SK-N-SH (cell line): Measurements from ENCODE around the gene ATP6V0E2. TPM values are rescaled to one million over a fixed set of nuclear protein-coding genes. Genes with fewer than 3 reads are reported as not detected.

ENCODE experiments used
- CTCF ChIA-PET: fragments of 300-600, 350-600 bp; formaldehyde crosslinking; extraction: SDS; loops from one replicate; lab custom pipeline; 2021; lab: Yijun Ruan, JAX
- POLR2A ChIA-PET: fragments of 350-600 bp; sonication (Branson Sonifier 250); formaldehyde crosslinking; extraction: SDS; loops from one replicate; lab custom pipeline; 2020; ENCODE audit warnings: antibody characterized with exemption, inconsistent platforms; lab: Yijun Ruan, JAX
- DNase-seq: peaks from one replicate; pipeline ENCODE4 v3.0.0; 2012
- H2AFZ ChIP-seq: fragments of 200-600 bp; sonication (generic); 2 replicates; pipeline ENCODE4 v1.8.1; 2016; ENCODE audit warnings: antibody characterized with exemption, mild to moderate bottlenecking, low read depth
- H3F3A ChIP-seq: fragments of 200-600 bp; sonication (generic); replicated peaks from 2 replicates; pipeline ENCODE3; 2016; ENCODE audit warnings: antibody characterized with exemption, mild to moderate bottlenecking; ENCODE audit not compliant: insufficient read depth
- H3K27ac ChIP-seq, 2 experiments: fragments of 200-500 bp in 1 of 2; fragments of 200-600 bp in 1 of 2; sonication (Bioruptor generic) in 1 of 2; sonication (generic), shearing (Covaris generic) in 1 of 2; 2 replicates each; pipeline versions ENCODE4 v1.5.1 to v1.6.1; 2014 to 2016; ENCODE audit warnings: low read depth in 2 of 2, inconsistent platforms in 1 of 2, low read length in 1 of 2, mild to moderate bottlenecking in 1 of 2, mixed read lengths in 1 of 2
- H3K27me3 ChIP-seq: fragments of 200-600 bp; sonication (generic), shearing (Covaris generic); 2 replicates; pipeline ENCODE4 v1.6.1; 2016; ENCODE audit warnings: mixed run types; ENCODE audit not compliant: insufficient read depth
- H3K36me3 ChIP-seq, 2 experiments: fragments of 200-500 bp in 1 of 2; fragments of 200-600 bp in 1 of 2; sonication (Bioruptor generic) in 1 of 2; sonication (generic) in 1 of 2; replicated peaks in 1 of 2; 2 replicates each; pipeline versions ENCODE3 to v1.5.1; 2014 to 2016; ENCODE audit warnings: low read length in 1 of 2, mild to moderate bottlenecking in 1 of 2; ENCODE audit not compliant: insufficient read depth in 2 of 2, control insufficient read depth in 1 of 2
- H3K4me1 ChIP-seq, 2 experiments: fragments of 200-500 bp in 1 of 2; fragments of 200-600 bp in 1 of 2; sonication (Bioruptor generic) in 1 of 2; sonication (generic), shearing (Covaris generic) in 1 of 2; 2 replicates each; pipeline versions ENCODE4 v1.5.1 to v1.6.1; 2014 to 2016; ENCODE audit warnings: low read depth in 1 of 2, low read length in 1 of 2, mixed run types in 1 of 2; ENCODE audit not compliant: insufficient read depth in 2 of 2, control insufficient read depth in 1 of 2
- H3K4me2 ChIP-seq: fragments of 200-600 bp; sonication (generic), shearing (Covaris generic); 2 replicates; pipeline ENCODE4 v1.6.1; 2017; ENCODE audit warnings: mixed run types
- H3K4me3 ChIP-seq, 2 experiments: fragments of 200-500 bp in 1 of 2; fragments of 200-600 bp in 1 of 2; sonication (Bioruptor generic) in 1 of 2; sonication (generic), shearing (Covaris generic) in 1 of 2; 2 replicates each; pipeline versions ENCODE4 v1.5.1 to v1.8.1; 2014 to 2016; ENCODE audit warnings: low read depth in 2 of 2, inconsistent platforms in 1 of 2, low read length in 1 of 2, mild to moderate bottlenecking in 1 of 2, mixed read lengths in 1 of 2, moderate library complexity in 1 of 2
- H3K79me2 ChIP-seq: fragments of 200-600 bp; sonication (generic); 2 replicates; pipeline ENCODE4 v1.8.1; 2017; ENCODE audit warnings: mild to moderate bottlenecking; ENCODE audit not compliant: insufficient read depth
- H3K9ac ChIP-seq: fragments of 200-600 bp; sonication (generic); 2 replicates; pipeline ENCODE4 v1.6.1; 2017; ENCODE audit warnings: mixed run types
- H3K9me2 ChIP-seq: fragments of 200-600 bp; sonication (generic); 2 replicates; pipeline ENCODE4 v1.6.1; 2017; ENCODE audit warnings: mixed run types
- H3K9me3 ChIP-seq: fragments of 200-600 bp; sonication (generic); 2 replicates; pipeline ENCODE4 v1.6.1; 2017; ENCODE audit warnings: mixed run types, mild to moderate bottlenecking, moderate library complexity
- H4K20me1 ChIP-seq: fragments of 200-600 bp; sonication (generic); 2 replicates; pipeline ENCODE4 v1.6.1; 2017; ENCODE audit warnings: mild to moderate bottlenecking, mixed run types; ENCODE audit not compliant: insufficient read depth
- CTCF ChIP-seq: fragments of 200-600 bp; sonication (generic); IDR thresholded peaks from 2 replicates; pipeline ENCODE4 v1.6.1; 2017; ENCODE audit warnings: antibody characterized with exemption, mild to moderate bottlenecking, moderate library complexity
- ELF1 ChIP-seq: IDR thresholded peaks from 2 replicates; pipeline ENCODE4 v1.4.0; 2012
- EP300 ChIP-seq, 2 experiments: IDR thresholded peaks; 2 replicates each; pipeline versions ENCODE4 v1.4.0 to v1.6.1; 2012; ENCODE audit warnings: borderline replicate concordance in 1 of 2, low read depth in 1 of 2, low read length in 1 of 2
- EZH2phosphoT487 ChIP-seq: fragments of 200-600 bp; sonication (generic); IDR thresholded peaks from 2 replicates; pipeline ENCODE4 v1.6.1; 2017; ENCODE audit warnings: low read depth, mixed run types, mild to moderate bottlenecking, antibody characterized with exemption, moderate library complexity, borderline replicate concordance
- FOSL2 ChIP-seq: IDR thresholded peaks from 2 replicates; pipeline ENCODE4 v1.4.0; 2012; ENCODE audit warnings: low read depth, mild to moderate bottlenecking, moderate library complexity, borderline replicate concordance
- FOXM1 ChIP-seq: IDR thresholded peaks from 2 replicates; pipeline ENCODE4 v1.4.0; 2012; ENCODE audit warnings: low read depth, mild to moderate bottlenecking
- GABPA ChIP-seq: IDR thresholded peaks from 2 replicates; pipeline ENCODE4 v1.4.0; 2012; ENCODE audit warnings: low read depth, mild to moderate bottlenecking
- JUND ChIP-seq: IDR thresholded peaks from 2 replicates; pipeline ENCODE4 v1.4.0; 2012
- MAX ChIP-seq: IDR thresholded peaks from 2 replicates; pipeline ENCODE4 v1.4.0; 2012; ENCODE audit warnings: low read depth
- MEF2A ChIP-seq: IDR thresholded peaks from 2 replicates; pipeline ENCODE4 v1.4.0; 2012; ENCODE audit warnings: low read depth, borderline replicate concordance
- MXI1 ChIP-seq: IDR thresholded peaks from 2 replicates; pipeline ENCODE4 v1.6.1; 2012; ENCODE audit warnings: mild to moderate bottlenecking, low read depth, low read length, improper control_type of control experiment
- NRF1 ChIP-seq: IDR thresholded peaks from 2 replicates; pipeline ENCODE4 v1.6.1; 2012; ENCODE audit warnings: low read depth, mild to moderate bottlenecking, low read length
- PBX3 ChIP-seq: IDR thresholded peaks from 2 replicates; pipeline ENCODE4; 2012
- RCOR1 ChIP-seq: fragments of 150-350 bp; IDR thresholded peaks from 2 replicates; pipeline ENCODE4 v1.6.1; 2017; ENCODE audit warnings: antibody characterized with exemption, low read length
- RFX5 ChIP-seq: IDR thresholded peaks from 2 replicates; pipeline ENCODE4 v1.6.1; 2012; ENCODE audit warnings: mild to moderate bottlenecking, improper control_type of control experiment, low read length
- TCF12 ChIP-seq: IDR thresholded peaks from 2 replicates; pipeline ENCODE4 v1.4.0; 2012
- TEAD4 ChIP-seq: IDR thresholded peaks from 2 replicates; pipeline ENCODE4 v1.4.0; 2012; ENCODE audit warnings: mild to moderate bottlenecking, borderline replicate concordance; ENCODE audit not compliant: insufficient read depth
- USF2 ChIP-seq: fragments of 150-350 bp; IDR thresholded peaks from 2 replicates; pipeline ENCODE4 v1.6.1; 2017; ENCODE audit warnings: antibody characterized with exemption, low read length, low read depth, borderline replicate concordance
- ZBTB33 ChIP-seq: IDR thresholded peaks from 2 replicates; pipeline ENCODE4 v1.4.0; 2012; ENCODE audit warnings: low read depth, borderline replicate concordance
- WGBS: methylation state at CpG from one replicate; pipeline ENCODE4 v1.1.6; 2017; ENCODE audit warnings: low lambda C conversion rate; 5-methylcytosine and 5-hydroxymethylcytosine counted together
- polyA plus RNA-seq, 3 experiments: library from polyadenylated mRNA; depleted of rRNA; stranded (reverse); fragments of >200 nt; gene quantifications; 2 replicates each; pipeline ENCODE4 v1.2.3, GENCODE V29; 2012

The ATP6V0E2 gene
- polyA plus RNA-seq, 1 of the 3 experiments (the other 2 are of a cell fraction): 49.6 TPM

- Histone ChIP-seq H3K79me2 (no peaks in the 10 kb centered on the region), H3F3A (no peaks in the 10 kb centered on the region), H3K4me3 (no peak overlapping the region), H3K9me2 (no peaks in the 10 kb centered on the region), H3K9me3 (no peaks in the 10 kb centered on the region), H3K27ac (no peak overlapping the region), H4K20me1 (no peaks in the 10 kb centered on the region), H3K27me3 (no peaks in the 10 kb centered on the region), H2AFZ (no peak overlapping the region), H3K4me1 (no peaks in the 10 kb centered on the region)
- ChIA-PET POLR2A (no interaction called here), CTCF (interaction anchor here (1.3 kb wide), 1 partner anchor 76 kb away, joined by 3 read pairs; no protein-coding TSS in a partner anchor)
- no peak for DNase-seq
- TF ChIP-seq ZBTB33 (no peak), NRF1 (no peak), MEF2A (no peak), TCF12 (no peak), RFX5 (no peak), JUND (no peak), EZH2phosphoT487 (no peak), USF2 (no peak), FOSL2 (no peak), CTCF (no peak), FOXM1 (no peak), TEAD4 (no peak), PBX3 (no peak), GABPA (no peak), ELF1 (no peak), EP300 (IDR thresholded peaks at IDR 0.05; ENCODE audit: borderline replicate concordance in 1 of 2, low read depth in 1 of 2, low read length in 1 of 2) (no peak), MXI1 (no peak), RCOR1 (no peak), MAX (no peak)
- TF ChIP-seq, all 33 proteins: peak for 0
- Histone ChIP-seq H3K4me2 (no peak overlapping the region), H3K36me3 (peaks cover 0 to 43% of the 10 kb centered on the region in 2 experiments), H3K9ac (no peak overlapping the region)
- WGBS: 87% methylated on average over 5 of the region's 7 CpGs
Measured at GRCh38 chr7:149865437-149865836, 8.3 kb upstream of the ATP6V0E2 start.
